Peyer's patch (tissue), 4 donors: ENCODE data around the gene EN1.

Source experiments
- CTCF ChIP-seq, 6 experiments: fragments of 450-650 bp in 4 of 6; fragments of 200-600 bp in 2 of 6; sonication (generic) in 1 of 6; IDR thresholded peaks; one replicate each; pipeline ENCODE4 v1.5.1; 2017 to 2019; ENCODE audit warnings: antibody characterized with exemption in 6 of 6, mild to moderate bottlenecking in 3 of 6, moderate library complexity in 1 of 6
- POLR2A ChIP-seq, 2 donors: fragments of 450-650 bp; IDR thresholded peaks; one replicate each; pipeline ENCODE4 v1.5.1; 2017; ENCODE audit warnings: antibody characterized with exemption in 2 of 2, mild to moderate bottlenecking in 2 of 2, moderate library complexity in 2 of 2

DNA sequence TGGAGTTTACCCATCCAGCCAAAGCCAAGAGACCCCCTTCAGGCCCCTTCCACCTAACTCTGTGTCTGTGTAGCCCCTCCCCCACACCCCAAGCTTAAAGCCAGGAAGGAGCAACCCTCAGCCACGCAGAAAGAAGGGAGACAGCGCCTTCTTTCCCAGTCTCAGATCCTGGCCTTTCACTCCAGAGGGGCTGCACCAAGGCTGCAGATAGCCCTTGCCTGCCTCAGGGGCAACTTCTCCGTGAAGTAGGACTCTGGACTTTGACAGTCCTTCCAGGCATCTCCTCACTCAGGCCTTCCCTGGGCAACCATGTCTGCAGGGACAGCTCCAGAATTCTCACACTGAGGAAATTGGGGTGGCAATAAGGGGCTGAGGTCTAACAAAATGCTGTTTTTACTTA is 26.9 kb upstream of the EN1 start:
- TF ChIP-seq POLR2A (IDR thresholded peaks at IDR 0.05), result no peak
- TF ChIP-seq CTCF (IDR thresholded peaks at IDR 0.05), result no peak
